ENCODE data around the gene AUP1.

DNA sequence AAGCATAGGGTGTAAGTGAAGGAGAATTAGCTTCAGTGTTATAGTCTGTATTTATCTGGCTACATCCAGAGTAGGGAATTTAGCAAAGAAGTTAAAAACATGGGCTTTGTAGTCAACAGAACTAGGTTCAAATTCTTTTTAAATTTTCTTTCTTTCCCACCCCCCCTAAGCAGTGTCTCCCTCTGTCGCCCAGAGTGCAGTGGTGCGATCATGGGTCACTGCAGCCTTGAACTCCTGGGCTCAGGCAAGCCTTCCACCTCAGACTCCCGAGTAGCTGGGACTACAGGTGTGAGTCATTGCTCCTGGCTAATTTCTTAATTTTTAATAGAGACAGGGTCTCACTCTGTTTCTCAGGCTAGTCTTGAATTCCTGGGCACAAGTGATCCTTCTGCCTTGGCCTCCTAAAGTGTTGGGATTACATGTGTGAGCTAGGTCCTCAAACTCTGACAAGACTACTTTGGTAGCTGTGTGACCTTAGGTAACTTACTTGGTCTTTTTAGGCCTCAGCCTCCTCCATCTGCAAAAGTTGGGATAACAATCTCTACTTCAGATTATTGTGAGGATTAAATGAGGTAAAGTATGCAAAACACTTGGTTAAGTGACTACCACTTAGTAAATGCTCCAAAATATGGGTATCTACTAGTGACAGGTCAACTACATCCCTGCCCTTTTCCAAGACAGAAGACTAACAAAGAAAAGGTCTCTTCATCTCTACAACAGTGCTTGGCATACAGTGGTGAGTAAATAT lies 42.8 kb upstream of the AUP1 start:
- TF ChIP-seq TBP (IDR thresholded peaks at IDR 0.05; ENCODE audit: low read depth, low read length) (no peak), RBBP5 (IDR thresholded peaks at IDR 0.05; ENCODE audit: borderline replicate concordance, low read depth, low read length) (no peak), RAD21 (IDR thresholded peaks at IDR 0.05 in 1 of 2, conservative IDR thresholded peaks at IDR 0.05 in 1 of 2; ENCODE audit: low read depth in 2 of 2, low read length in 2 of 2) (peak; percentile 37 to 55; a peak in 3 of 4 replicates), FOSL1 (IDR thresholded peaks at IDR 0.05; ENCODE audit: insufficient read depth, low read depth, low read length) (no peak), ZNF274 (IDR thresholded peaks at IDR 0.05; ENCODE audit: borderline replicate concordance, extremely low read depth, low read length) (no peak), POLR2A (IDR thresholded peaks at IDR 0.05; ENCODE audit: control extremely low read depth in 1 of 2, low read depth in 2 of 2, low read length in 2 of 2) (no peak), RFX5 (IDR thresholded peaks at IDR 0.05; ENCODE audit: borderline replicate concordance, low read depth, low read length) (no peak), SP1 (IDR thresholded peaks at IDR 0.05; ENCODE audit: low read depth, low read length) (no peak)
- TF ChIP-seq, protein P1, sequence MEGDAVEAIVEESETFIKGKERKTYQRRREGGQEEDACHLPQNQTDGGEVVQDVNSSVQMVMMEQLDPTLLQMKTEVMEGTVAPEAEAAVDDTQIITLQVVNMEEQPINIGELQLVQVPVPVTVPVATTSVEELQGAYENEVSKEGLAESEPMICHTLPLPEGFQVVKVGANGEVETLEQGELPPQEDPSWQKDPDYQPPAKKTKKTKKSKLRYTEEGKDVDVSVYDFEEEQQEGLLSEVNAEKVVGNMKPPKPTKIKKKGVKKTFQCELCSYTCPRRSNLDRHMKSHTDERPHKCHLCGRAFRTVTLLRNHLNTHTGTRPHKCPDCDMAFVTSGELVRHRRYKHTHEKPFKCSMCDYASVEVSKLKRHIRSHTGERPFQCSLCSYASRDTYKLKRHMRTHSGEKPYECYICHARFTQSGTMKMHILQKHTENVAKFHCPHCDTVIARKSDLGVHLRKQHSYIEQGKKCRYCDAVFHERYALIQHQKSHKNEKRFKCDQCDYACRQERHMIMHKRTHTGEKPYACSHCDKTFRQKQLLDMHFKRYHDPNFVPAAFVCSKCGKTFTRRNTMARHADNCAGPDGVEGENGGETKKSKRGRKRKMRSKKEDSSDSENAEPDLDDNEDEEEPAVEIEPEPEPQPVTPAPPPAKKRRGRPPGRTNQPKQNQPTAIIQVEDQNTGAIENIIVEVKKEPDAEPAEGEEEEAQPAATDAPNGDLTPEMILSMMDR (IDR thresholded peaks at IDR 0.05; ENCODE audit: control extremely low read depth in 1 of 3, insufficient read depth in 1 of 3, low read depth in 1 of 3, low read length in 3 of 3) = peak; percentile 50 to 66 (median 56)
